ENCODE data around the gene MED22. TPM values are rescaled to one million over a fixed set of nuclear protein-coding genes. Genes with fewer than 3 reads are reported as not detected.

MED22 gene
- total RNA-seq, 1 donor from 2014 or later, result 26.0 TPM

GRCh38 chr9:133348718-133349573, 1.0 kb upstream of the MED22 start:
- H3K27me3 Mint-ChIP-seq (ENCODE audit: low read depth), result no peaks in the 10 kb centered on the region
- no peak for DNase-seq (ENCODE audit: low spot score)
- H3K27ac Mint-ChIP-seq (ENCODE audit: unreplicated experiment), result peak overlapping the region; percentile 93
- no peaks in the 10 kb centered on the region for H3K9me3 Mint-ChIP-seq (ENCODE audit: low read depth)
- TF ChIP-seq CTCF (IDR thresholded peaks at IDR 0.05), result no peak
- peaks cover 36% of the 10 kb centered on the region for H3K4me1 Mint-ChIP-seq (ENCODE audit: low read depth)
- H3K4me3 Mint-ChIP-seq (ENCODE audit: unreplicated experiment), result peak overlapping the region; percentile 98
- H3K36me3 Mint-ChIP-seq (ENCODE audit: low read depth), result peaks cover 32% of the 10 kb centered on the region

- Mint-ChIP-seq H3K27me3 (ENCODE audit: low read depth) (no peaks in the 10 kb centered on the region), H3K4me3 (ENCODE audit: unreplicated experiment) (peak overlapping the region; percentile 98), H3K9me3 (ENCODE audit: low read depth) (no peaks in the 10 kb centered on the region), H3K36me3 (ENCODE audit: low read depth) (peaks cover 32% of the 10 kb centered on the region), H3K4me1 (ENCODE audit: low read depth) (peaks cover 36% of the 10 kb centered on the region), H3K27ac (ENCODE audit: unreplicated experiment) (peak overlapping the region; percentile 94)
- no peak for DNase-seq (ENCODE audit: low spot score)
- no peak for TF ChIP-seq CTCF (IDR thresholded peaks at IDR 0.05)
These were observed 381 bp downstream of the MED22 start for GRCh38 chr9:133347515-133347984.

- peaks cover 27% of the 10 kb centered on the region for H3K36me3 Mint-ChIP-seq (ENCODE audit: low read depth)
- no peak for DNase-seq (ENCODE audit: low spot score)
- no peaks in the 10 kb centered on the region for H3K27me3 Mint-ChIP-seq (ENCODE audit: low read depth)
- peaks cover 33% of the 10 kb centered on the region for H3K4me1 Mint-ChIP-seq (ENCODE audit: low read depth)
- H3K27ac Mint-ChIP-seq (ENCODE audit: unreplicated experiment), result peak overlapping the region; percentile 94
- no peak for TF ChIP-seq CTCF (IDR thresholded peaks at IDR 0.05)
- H3K4me3 Mint-ChIP-seq (ENCODE audit: unreplicated experiment), result peak overlapping the region; percentile 98
- H3K9me3 Mint-ChIP-seq (ENCODE audit: low read depth), result no peaks in the 10 kb centered on the region
These were observed 1.7 kb downstream of the MED22 start for GRCh38 chr9:133346021-133346785.

- Mint-ChIP-seq H3K4me3 (ENCODE audit: unreplicated experiment) (no peak overlapping the region), H3K4me1 (ENCODE audit: low read depth) (peaks cover 31% of the 10 kb centered on the region), H3K27me3 (ENCODE audit: low read depth) (no peaks in the 10 kb centered on the region), H3K36me3 (ENCODE audit: low read depth) (peaks cover 25% of the 10 kb centered on the region), H3K27ac (ENCODE audit: unreplicated experiment) (no peak overlapping the region), H3K9me3 (ENCODE audit: low read depth) (no peaks in the 10 kb centered on the region)
- no peak for DNase-seq (ENCODE audit: low spot score)
- TF ChIP-seq CTCF (IDR thresholded peaks at IDR 0.05), result no peak
These were observed 2.3 kb downstream of the MED22 start for GRCh38 chr9:133345596-133345995.

- Mint-ChIP-seq H3K27ac (ENCODE audit: unreplicated experiment) (no peak overlapping the region), H3K4me3 (ENCODE audit: unreplicated experiment) (no peak overlapping the region), H3K9me3 (ENCODE audit: low read depth) (no peaks in the 10 kb centered on the region), H3K36me3 (ENCODE audit: low read depth) (peaks cover 23% of the 10 kb centered on the region), H3K4me1 (ENCODE audit: low read depth) (peaks cover 28% of the 10 kb centered on the region), H3K27me3 (ENCODE audit: low read depth) (no peaks in the 10 kb centered on the region)
- DNase-seq (ENCODE audit: low spot score), result no peak
- no peak for TF ChIP-seq CTCF (IDR thresholded peaks at IDR 0.05)
These were observed 3.0 kb downstream of the MED22 start for GRCh38 chr9:133344979-133345378.
